Neuronal stem cell (in vitro differentiated cells): ENCODE measurements around the gene SMAD1.

Source experiments
- DNase-seq: peaks from one replicate; pipeline ENCODE4 v3.0.0-alpha.2; 2013; ENCODE audit warnings: low spot score
- H2AFZ ChIP-seq: one replicate; pipeline ENCODE4 v1.6.1; 2013; ENCODE audit warnings: mild to moderate bottlenecking, low read length, inconsistent platforms
- H2AK5ac ChIP-seq: 2 replicates; pipeline ENCODE4 v1.6.1; 2013; ENCODE audit warnings: low read depth, mild to moderate bottlenecking, inconsistent platforms, low read length, moderate library complexity, mixed read lengths
- H2BK120ac ChIP-seq: 2 replicates; pipeline ENCODE4 v1.6.1; 2013; ENCODE audit warnings: low read depth, mild to moderate bottlenecking, inconsistent platforms, low read length, moderate library complexity, mixed read lengths
- H2BK12ac ChIP-seq: one replicate; pipeline ENCODE4 v1.6.1; 2013; ENCODE audit warnings: low read length, inconsistent platforms
- H2BK15ac ChIP-seq: 2 replicates; pipeline ENCODE4 v1.6.1; 2013; ENCODE audit warnings: mild to moderate bottlenecking, low read length, inconsistent platforms, mixed read lengths
- H2BK5ac ChIP-seq: one replicate; pipeline ENCODE4 v1.6.1; 2013; ENCODE audit warnings: inconsistent platforms, mild to moderate bottlenecking, low read length, moderate library complexity
- H3K14ac ChIP-seq: one replicate; pipeline ENCODE4 v1.6.1; 2013; ENCODE audit warnings: low read length, inconsistent platforms
- H3K18ac ChIP-seq: 2 replicates; pipeline ENCODE4 v1.6.1; 2013; ENCODE audit warnings: low read length, inconsistent platforms
- H3K23ac ChIP-seq: 2 replicates; pipeline ENCODE4 v1.6.1; 2013; ENCODE audit warnings: low read depth, mild to moderate bottlenecking, mixed read lengths, low read length, inconsistent platforms; ENCODE audit not compliant: poor library complexity
- H3K27ac ChIP-seq: replicated peaks from 3 replicates; pipeline ENCODE4 v1.5.1; 2013; ENCODE audit warnings: low read length, inconsistent platforms
- H3K27me3 ChIP-seq, 3 experiments: 2 replicates each; pipeline ENCODE4 v1.6.1; 2013; ENCODE audit warnings: low read length in 3 of 3, mild to moderate bottlenecking in 2 of 3, inconsistent platforms in 1 of 3, low read depth in 1 of 3, mixed read lengths in 1 of 3, moderate library complexity in 1 of 3; ENCODE audit not compliant: control insufficient read depth in 3 of 3, insufficient read depth in 3 of 3
- H3K36me3 ChIP-seq, 2 donors: replicated peaks in 1 of 2; 2 replicates each; pipeline ENCODE4 v1.6.1; 2013; ENCODE audit warnings: low read length in 2 of 2; ENCODE audit not compliant: control insufficient read depth in 2 of 2, insufficient read depth in 2 of 2
- H3K4ac ChIP-seq: 2 replicates; pipeline ENCODE4 v1.6.1; 2013; ENCODE audit warnings: inconsistent platforms, mild to moderate bottlenecking, low read length, moderate library complexity
- H3K4me1 ChIP-seq, 2 donors: 1 replicate in 1 of 2; 2 replicates in 1 of 2; pipeline ENCODE4 v1.6.1; 2013; ENCODE audit warnings: low read length in 2 of 2, low read depth in 1 of 2; ENCODE audit not compliant: control insufficient read depth in 2 of 2, insufficient read depth in 1 of 2
- H3K4me2 ChIP-seq: one replicate; pipeline ENCODE4 v1.6.1; 2013; ENCODE audit warnings: mild to moderate bottlenecking, low read length, inconsistent platforms; ENCODE audit not compliant: insufficient read depth, poor library complexity, severe bottlenecking
- H3K4me3 ChIP-seq, 2 donors: 2 replicates each; pipeline ENCODE4 v1.5.1; 2013; ENCODE audit warnings: low read length in 2 of 2, mild to moderate bottlenecking in 2 of 2, inconsistent platforms in 1 of 2, moderate library complexity in 1 of 2
- H3K79me1 ChIP-seq: one replicate; pipeline ENCODE4 v1.6.1; 2013; ENCODE audit warnings: low read depth, mild to moderate bottlenecking, inconsistent platforms, low read length, moderate library complexity
- H3K9ac ChIP-seq: one replicate; pipeline ENCODE4 v1.6.1; 2013; ENCODE audit warnings: mild to moderate bottlenecking, low read depth, low read length, inconsistent platforms; ENCODE audit not compliant: poor library complexity
- H3K9me3 ChIP-seq, 2 donors: replicated peaks in 1 of 2; 2 replicates each; pipeline versions ENCODE3 to v1.6.1; 2013; ENCODE audit warnings: low read length in 2 of 2, mild to moderate bottlenecking in 2 of 2, inconsistent platforms in 1 of 2, low read depth in 1 of 2, mixed read lengths in 1 of 2, moderate library complexity in 1 of 2; ENCODE audit not compliant: control insufficient read depth in 2 of 2, insufficient read depth in 1 of 2
- H4K8ac ChIP-seq: one replicate; pipeline ENCODE4 v1.6.1; 2013; ENCODE audit warnings: low read depth, mild to moderate bottlenecking, inconsistent platforms, low read length, moderate library complexity
- H4K91ac ChIP-seq: one replicate; pipeline ENCODE4 v1.6.1; 2013; ENCODE audit warnings: low read length, low read depth, mild to moderate bottlenecking, inconsistent platforms; ENCODE audit not compliant: poor library complexity
- WGBS, 2 donors: extraction: QIAGEN DNeasy Blood & Tissue Kit; methylation state at CpG; one replicate each; pipeline ENCODE4 v1.1.7; 2013; ENCODE audit warnings: missing lambda C conversion rate in 2 of 2, mixed read lengths in 1 of 2; ENCODE audit not compliant: insufficient read length in 2 of 2, insufficient replicate concordance in 1 of 2; ENCODE audit errors: extremely low coverage in 2 of 2; 5-methylcytosine and 5-hydroxymethylcytosine counted together

Gene SMAD1

DNA sequence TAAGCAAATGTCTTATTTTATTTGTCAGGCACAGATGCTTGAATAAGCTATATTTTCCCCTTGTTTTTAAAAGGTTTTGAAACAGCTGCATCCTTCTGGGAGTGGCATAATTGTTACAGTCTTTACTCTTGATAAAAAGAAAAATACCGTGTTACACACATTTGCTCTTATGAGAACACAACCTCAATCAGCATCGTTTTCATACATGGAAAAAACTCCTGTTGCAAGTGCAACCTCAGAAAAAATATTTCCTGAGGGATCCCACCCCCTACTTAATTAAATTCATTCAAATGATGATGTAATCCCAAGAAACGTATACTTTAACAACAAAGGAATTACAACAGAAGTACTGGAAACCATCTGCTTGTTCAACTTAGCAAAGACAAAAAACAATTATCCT lies 58.6 kb downstream of the SMAD1 start:
- no peak overlapping the region for H4K91ac ChIP-seq
- H3K27ac ChIP-seq, result no peak overlapping the region
- no CpG with 5 or more reads among the region's 3 CpGs for WGBS, 2 donors
- no peaks in the 10 kb centered on the region for H3K27me3 ChIP-seq
- H3K23ac ChIP-seq, result no peak overlapping the region
- H3K9ac ChIP-seq, result no peak overlapping the region
- no peak overlapping the region for H3K4me3 ChIP-seq
- no peak overlapping the region for H3K4ac ChIP-seq
- no peak overlapping the region for H2BK120ac ChIP-seq
- no peak overlapping the region for H2AK5ac ChIP-seq
- H3K4me2 ChIP-seq, result no peak overlapping the region
- no peak overlapping the region for H2BK12ac ChIP-seq
- peaks cover 3 to 54% of the 10 kb centered on the region in 2 donors for H3K36me3 ChIP-seq
- H2BK5ac ChIP-seq, result no peak overlapping the region
- H3K9me3 ChIP-seq, result no peaks in the 10 kb centered on the region
- H3K18ac ChIP-seq, result no peak overlapping the region
- peaks cover 3 to 4% of the 10 kb centered on the region in 2 donors for H3K4me1 ChIP-seq
- H4K8ac ChIP-seq, result no peak overlapping the region
- no peak overlapping the region for H2AFZ ChIP-seq
- DNase-seq, result no peak
- H3K79me1 ChIP-seq, result no peaks in the 10 kb centered on the region
- H3K14ac ChIP-seq, result no peak overlapping the region
- H2BK15ac ChIP-seq, result no peak overlapping the region

DNA sequence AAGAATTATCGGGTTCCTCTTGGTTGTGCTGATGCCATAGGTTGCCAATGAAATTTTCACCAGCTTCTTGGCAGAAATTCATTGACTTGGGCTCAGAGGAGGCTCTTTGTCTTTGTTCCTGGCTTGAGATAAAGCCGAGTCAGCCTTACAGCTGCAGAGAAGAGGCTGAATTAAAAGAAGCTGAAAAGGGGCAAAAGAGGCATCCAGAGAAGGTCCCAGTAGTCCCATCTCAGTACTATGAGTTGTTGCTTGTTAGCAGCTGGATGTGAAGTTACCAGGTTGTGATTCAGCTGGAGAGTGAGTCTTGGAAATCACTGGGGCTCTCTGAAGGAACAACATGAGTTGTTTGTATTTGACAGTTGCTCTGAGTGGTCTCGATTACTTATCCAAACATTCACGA lies 59.7 kb downstream of the SMAD1 start:
- no peak overlapping the region for H3K4me2 ChIP-seq
- DNase-seq, result no peak
- H3K18ac ChIP-seq, result no peak overlapping the region
- no peak overlapping the region for H2BK5ac ChIP-seq
- no peak overlapping the region for H3K4me3 ChIP-seq
- no CpG with 5 or more reads among the region's 4 CpGs for WGBS, 2 donors
- peaks cover 3 to 4% of the 10 kb centered on the region in 2 donors for H3K4me1 ChIP-seq
- no peak overlapping the region for H3K27ac ChIP-seq
- no peak overlapping the region for H3K9ac ChIP-seq
- H3K9me3 ChIP-seq, result no peaks in the 10 kb centered on the region
- no peaks in the 10 kb centered on the region for H3K79me1 ChIP-seq
- no peak overlapping the region for H3K14ac ChIP-seq
- no peak overlapping the region for H2BK120ac ChIP-seq
- no peak overlapping the region for H2BK12ac ChIP-seq
- no peak overlapping the region for H2AK5ac ChIP-seq
- no peak overlapping the region for H3K4ac ChIP-seq
- H3K23ac ChIP-seq, result no peak overlapping the region
- H2AFZ ChIP-seq, result no peak overlapping the region
- no peak overlapping the region for H2BK15ac ChIP-seq
- H3K36me3 ChIP-seq, result peaks cover 3 to 65% of the 10 kb centered on the region in 2 donors
- H4K91ac ChIP-seq, result no peak overlapping the region
- no peak overlapping the region for H4K8ac ChIP-seq
- H3K27me3 ChIP-seq, result no peaks in the 10 kb centered on the region

DNA sequence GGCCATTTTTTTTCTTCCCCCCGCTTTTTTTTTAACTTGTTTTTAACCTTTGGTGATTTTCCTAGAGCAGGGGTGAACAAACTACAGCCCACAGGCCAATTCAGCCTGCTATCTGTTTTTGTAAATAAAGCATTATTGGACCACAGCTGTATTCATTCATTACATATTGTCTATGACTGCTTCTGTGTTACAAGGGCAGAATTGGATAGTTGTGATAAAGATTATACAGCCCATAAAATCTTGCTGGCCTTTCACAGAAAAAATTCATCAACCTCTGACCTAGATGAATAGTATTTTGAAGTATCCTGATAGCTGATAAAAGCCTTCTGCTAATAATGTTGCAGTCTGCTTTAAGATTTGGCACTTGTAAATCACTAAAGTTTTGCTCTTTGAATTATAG lies 63.4 kb downstream of the SMAD1 start:
- no peak for DNase-seq
- peaks cover 6 to 94% of the 10 kb centered on the region in 2 donors for H3K36me3 ChIP-seq
- no peak overlapping the region for H3K9ac ChIP-seq
- H3K79me1 ChIP-seq, result no peaks in the 10 kb centered on the region
- peaks cover 0 to 3% of the 10 kb centered on the region in 2 donors for H3K9me3 ChIP-seq
- H2BK120ac ChIP-seq, result no peak overlapping the region
- no peak overlapping the region for H2BK5ac ChIP-seq
- no peak overlapping the region for H4K8ac ChIP-seq
- no peak overlapping the region for H2AFZ ChIP-seq
- no peak overlapping the region for H4K91ac ChIP-seq
- no peak overlapping the region for H3K14ac ChIP-seq
- no peak overlapping the region for H3K18ac ChIP-seq
- no peak overlapping the region for H3K23ac ChIP-seq
- H3K4ac ChIP-seq, result no peak overlapping the region
- no peak overlapping the region for H2BK12ac ChIP-seq
- H2BK15ac ChIP-seq, result no peak overlapping the region
- no peak overlapping the region for H3K27ac ChIP-seq
- no peak overlapping the region for H3K4me2 ChIP-seq
- WGBS, 2 donors, result no CpG with 5 or more reads among the region's 1 CpG
- H3K4me3 ChIP-seq, result no peak overlapping the region
- no peak overlapping the region for H2AK5ac ChIP-seq
- no peaks in the 10 kb centered on the region for H3K27me3 ChIP-seq
- H3K4me1 ChIP-seq, result peaks cover 3 to 4% of the 10 kb centered on the region in 2 donors

DNA sequence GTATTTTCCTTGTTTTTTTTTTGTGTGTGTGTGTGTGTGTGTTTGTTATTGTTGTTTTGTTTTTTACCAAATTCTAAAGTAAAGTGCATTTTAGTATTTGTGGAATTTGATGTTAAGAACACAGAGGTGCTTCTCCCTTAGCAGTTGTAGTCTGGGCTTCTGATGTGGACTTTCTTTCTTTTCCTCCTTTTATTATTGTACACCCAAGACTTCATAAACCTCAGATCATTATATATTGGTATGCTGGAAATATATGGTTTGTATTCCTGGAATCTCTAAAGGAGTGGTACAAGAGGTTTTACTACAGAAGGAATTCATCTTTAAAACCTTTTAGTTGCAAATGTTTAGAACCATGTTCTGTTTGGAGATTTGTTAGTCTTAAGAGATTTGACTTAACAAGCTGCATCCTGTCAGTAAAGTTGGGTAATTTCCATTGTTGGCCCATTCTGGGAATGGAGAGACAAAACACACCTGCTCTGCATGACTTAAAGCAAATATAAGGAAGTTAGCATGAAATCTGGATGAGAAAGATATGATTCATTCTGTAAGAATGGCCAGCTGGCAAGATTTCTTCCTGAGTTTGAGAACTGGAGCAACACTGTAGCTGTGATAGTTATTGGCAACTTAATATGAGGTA lies 64.0 kb downstream of the SMAD1 start:
- Histone ChIP-seq H2BK15ac (no peak overlapping the region), H3K14ac (no peak overlapping the region), H2BK120ac (no peak overlapping the region), H3K4ac (no peak overlapping the region), H3K79me1 (no peaks in the 10 kb centered on the region), H3K36me3 (peaks cover 6 to 92% of the 10 kb centered on the region in 2 donors), H2AK5ac (no peak overlapping the region), H3K27ac (no peak overlapping the region), H2AFZ (no peak overlapping the region), H2BK12ac (no peak overlapping the region), H4K8ac (no peak overlapping the region), H3K4me1 (peaks cover 0 to 4% of the 10 kb centered on the region in 2 donors), H4K91ac (no peak overlapping the region), H3K9me3 (peaks cover 0 to 3% of the 10 kb centered on the region in 2 donors), H3K4me3 (no peak overlapping the region), H3K9ac (no peak overlapping the region), H3K27me3 (no peaks in the 10 kb centered on the region), H2BK5ac (no peak overlapping the region), H3K18ac (no peak overlapping the region), H3K4me2 (no peak overlapping the region), H3K23ac (no peak overlapping the region)
- DNase-seq, result no peak
